Right kidney (tissue), 1 donor: ENCODE results near the gene SLC44A4.

ENCODE experiments used
- DNase-seq: peaks from one replicate; pipeline ENCODE4 v3.0.0-alpha.2; 2016

Gene SLC44A4

DNA sequence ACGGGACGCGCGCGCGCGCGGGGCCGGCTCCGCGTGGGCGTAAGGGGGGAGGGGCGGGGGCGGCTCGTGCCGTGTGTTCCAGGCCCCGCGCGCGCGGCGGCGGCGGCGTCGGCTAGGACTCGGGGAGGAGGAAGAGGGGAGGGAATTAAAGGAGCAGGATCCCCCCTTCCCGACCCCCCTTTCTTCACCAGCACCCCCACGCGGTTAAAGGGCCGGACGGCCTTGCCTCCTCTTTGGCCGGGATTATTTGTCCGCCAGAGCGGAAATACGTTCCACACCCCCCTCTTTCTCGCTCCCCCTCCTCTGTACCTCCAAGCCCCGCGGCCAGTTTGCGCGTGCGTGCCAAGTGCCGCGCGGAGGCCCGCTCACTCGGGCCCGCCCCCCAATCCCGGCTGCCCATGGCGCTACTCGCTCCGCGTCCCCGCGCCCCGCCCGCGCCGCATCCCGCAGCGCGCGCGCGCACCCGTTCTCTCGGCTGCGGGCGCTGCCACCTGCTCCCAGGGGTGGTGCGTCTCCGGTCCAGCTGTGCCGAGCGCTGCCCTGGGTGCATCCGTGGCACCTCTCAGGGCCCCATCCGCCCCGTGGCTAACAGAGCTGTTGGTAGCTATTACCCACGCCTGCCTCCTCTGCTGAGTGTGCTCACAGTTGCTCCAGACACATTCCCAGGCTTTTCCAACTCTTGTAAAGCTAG is 23.3 kb upstream of the SLC44A4 start, which contains the start of gene ZBTB12:
ZBTB12 (minus strand) TSS at position 134 of the 691 bp plus-strand sequence. CDS start 781 bp downstream, outside the sequence.
- DNase-seq: peak; percentile 95

DNA sequence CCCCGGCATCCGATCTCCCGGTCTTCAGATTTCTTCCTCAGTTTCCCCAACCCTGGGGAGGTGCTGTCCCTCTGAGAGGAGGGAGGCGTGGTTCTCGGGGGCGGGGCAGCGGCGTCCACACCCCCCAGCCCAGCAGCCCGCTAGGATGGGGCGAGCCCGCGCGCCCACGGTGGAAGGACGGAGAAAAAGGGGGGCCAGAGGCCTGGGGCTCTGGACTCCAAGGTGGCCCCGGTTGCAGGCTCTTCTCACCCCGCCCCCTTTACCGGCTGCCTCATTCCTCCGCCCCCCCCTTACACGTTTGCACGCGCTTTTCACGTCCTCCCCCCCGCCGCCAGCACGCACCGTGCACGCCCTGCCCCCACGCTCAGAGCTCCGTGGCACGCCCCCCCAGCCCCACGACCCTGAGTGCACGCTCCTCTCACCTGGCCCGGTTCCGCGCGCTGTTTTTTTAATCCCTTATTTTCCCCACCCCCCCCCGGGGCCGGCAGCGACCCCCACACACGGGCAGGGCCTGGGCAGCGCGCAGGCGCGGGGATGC is 22.7 kb upstream of the SLC44A4 start:
- DNase-seq: no peak

DNA sequence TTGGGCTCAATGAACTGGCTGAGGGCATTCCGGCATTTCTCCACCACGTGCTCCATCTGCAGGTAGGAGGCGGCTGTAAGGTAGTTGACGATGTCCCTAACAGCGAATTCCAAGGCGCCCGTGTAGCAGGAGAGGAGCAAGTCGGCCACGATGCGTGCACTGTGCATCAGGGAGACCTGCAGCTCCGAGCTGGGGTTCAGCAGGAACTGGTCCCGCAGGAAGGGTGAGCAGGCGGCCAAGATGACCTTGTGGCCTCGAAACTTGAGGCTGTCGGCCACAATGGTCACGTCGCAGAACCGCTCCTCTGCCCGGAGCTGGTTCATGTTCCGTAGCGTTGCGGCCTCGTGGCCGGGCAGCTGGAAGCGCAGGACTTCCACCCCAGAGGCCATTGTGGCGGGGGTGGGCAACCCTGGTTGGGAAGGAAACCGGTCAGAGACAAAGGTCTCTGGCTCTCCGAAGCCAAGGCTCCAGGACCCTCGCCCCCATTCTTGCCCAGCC is 22.2 kb upstream of the SLC44A4 start:
- peak; percentile 68 for DNase-seq

DNA sequence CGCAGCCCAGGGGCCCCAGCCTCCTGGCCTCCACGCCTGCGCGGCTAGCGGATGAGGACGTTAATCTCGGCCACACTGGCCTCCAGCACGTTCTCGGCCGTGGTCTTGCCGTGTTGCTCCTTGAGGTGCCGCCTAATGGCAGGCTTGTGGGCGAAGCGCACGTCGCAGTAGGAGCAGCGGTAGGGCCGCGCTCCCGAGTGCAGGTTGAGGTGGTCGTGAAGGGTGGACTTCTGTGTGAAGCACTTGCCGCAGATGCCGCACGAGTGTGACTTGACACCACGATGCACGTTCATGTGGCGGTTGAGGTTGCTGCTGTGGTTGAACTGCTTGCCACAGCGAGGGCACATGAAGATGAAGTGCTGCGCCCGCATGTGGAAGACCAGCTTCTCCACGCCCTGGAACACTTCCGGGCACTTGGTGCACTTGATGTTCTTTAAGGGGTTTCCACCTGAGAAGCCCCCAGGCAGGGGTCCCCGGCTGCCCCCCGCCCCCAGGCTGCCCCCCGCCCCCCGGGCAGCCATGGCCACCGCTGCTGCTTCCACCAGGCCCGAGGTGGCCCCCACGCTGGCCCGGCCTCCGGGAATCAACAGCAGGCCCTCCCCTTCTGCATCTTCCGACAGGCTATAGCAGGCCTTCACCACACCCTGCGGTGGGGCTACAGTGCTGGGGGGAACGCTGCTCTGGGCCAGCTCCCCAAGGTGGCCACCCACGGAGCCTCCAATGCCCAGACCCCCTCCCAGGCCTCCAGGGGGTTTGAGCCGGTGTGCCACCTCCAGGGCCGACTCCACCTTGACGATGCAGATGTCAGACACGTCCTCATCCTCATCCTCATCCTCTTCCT is 21.3 kb upstream of the SLC44A4 start:
- DNase-seq: no peak

DNA sequence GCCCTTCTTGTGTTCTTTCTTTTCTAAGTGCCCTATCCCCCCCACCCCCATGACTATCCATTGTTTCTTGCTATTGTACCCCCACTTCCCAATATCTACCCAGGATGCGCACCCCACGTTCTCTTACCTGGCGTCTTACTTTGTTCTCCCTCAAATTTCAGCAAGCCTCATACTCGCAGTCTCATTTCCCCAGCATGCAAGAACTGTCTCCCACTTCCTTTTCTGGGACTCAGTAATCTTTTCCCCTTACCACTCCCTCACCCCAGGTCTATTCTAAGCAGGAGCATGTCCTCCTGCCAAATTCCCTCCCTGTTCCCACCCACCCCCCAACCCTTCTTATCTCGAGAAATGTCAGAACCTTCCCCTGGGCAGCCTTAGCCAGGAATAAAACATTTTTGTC is 20.4 kb upstream of the SLC44A4 start:
- no peak for DNase-seq

DNA sequence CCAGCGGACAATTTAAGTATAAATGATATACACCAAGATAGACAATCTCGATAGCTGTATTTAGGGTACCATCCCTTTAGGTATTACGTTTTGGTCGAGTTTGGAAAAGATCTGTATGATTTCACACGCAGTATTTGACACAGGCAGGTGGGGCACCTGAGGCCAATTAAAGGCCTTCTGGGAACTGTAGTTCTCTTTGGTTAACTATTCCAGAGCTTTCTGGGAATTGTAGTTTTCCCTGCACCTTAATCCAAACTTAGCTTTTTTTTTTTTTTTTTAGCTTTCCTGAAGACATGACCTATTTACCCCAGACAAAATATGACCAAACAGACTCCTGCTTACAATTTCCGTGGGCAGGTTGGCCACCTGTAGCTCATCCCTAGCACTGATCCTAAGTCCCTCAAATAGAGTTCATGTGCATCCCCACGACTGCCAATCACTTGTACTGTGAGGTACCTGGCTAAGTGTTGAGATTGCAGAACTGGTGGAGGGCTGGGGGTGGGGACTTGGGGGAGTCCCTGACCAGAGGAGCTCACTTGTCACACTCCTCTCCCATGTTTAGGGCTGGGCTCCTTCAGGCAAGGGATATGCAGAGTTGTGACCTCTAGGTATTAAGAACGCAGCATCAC is 19.7 kb upstream of the SLC44A4 start:
- no peak for DNase-seq

DNA sequence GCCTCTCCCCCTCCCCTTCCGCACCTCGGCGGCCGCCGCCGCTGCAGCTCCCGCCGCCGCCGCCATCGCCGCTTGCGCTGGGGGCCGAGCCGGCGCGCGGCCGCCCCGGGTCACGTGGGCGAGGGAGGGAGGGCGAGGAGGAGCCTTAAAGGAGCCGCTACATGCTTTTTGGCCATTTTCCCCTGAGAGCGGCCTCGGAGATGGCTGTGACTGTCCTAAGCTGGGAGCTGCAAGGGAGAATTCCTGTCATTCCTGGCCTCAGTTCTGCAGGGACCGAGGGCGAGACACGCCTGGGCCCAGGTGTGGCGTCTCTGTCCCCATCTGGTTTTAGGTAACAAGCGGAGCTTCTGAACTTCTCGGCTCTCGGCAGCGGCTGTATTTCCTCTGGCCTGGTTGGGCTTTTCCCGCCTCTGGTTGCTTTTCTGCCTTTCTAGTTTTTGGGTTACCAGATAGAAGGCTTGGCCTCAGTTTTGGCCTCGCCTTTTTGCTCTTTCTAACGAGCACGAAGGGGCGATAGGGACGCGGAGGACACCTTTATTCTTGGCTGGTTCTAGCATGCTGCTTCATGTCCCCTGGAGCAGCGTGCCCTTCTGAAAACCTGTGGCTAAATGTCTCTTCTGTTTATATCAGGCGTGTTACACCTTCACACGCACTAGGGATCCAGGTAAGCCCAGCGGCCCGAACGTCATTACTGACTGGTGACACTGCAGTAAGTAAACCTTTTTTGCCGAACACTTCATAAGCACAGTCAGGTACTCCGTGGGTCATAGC is 19.0 kb upstream of the SLC44A4 start, which contains the start of gene EHMT2:
EHMT2 (minus strand) TSS at position 87 of the 771 bp plus-strand sequence; CDS start at position 66, 21 bp downstream.
- peak; percentile 81 for DNase-seq

DNA sequence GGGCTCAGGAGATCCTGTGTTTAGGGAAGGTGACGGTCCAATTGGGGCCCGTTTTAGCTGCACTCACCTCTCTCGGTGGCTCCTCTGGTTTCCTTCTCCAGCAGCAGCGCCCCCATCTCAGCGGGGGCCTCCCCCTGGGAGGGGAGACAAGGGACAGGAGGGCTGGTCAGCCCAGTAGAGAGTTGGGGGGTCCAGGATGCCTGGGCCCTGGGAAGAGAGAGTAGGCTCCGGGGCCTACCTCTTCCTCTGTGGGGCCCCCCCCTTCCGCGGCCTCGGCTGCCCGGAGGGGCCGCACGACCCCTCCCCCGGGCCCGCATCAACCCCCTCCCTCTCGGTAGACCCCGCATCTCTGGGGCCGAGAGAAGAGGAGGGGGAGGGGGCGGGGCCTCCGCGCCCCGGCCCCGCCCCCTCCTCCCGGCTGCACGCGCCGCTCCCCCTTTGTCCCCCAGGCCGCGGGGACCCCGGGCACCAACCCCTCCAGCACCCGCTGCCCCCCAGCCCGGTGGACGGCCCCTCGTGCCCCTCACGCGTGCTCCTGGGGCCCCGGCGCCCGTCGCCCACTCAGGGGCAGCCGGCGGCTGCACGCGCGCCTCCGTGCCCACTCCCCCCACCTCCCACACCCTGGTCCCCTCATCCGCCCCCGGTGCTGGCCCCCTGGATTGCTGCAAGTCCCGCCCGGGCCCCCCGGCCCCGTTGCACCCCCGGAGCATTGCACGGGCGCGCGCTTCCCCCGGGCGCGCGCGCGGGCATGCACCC is 18.2 kb upstream of the SLC44A4 start:
- DNase-seq: no peak

DNA sequence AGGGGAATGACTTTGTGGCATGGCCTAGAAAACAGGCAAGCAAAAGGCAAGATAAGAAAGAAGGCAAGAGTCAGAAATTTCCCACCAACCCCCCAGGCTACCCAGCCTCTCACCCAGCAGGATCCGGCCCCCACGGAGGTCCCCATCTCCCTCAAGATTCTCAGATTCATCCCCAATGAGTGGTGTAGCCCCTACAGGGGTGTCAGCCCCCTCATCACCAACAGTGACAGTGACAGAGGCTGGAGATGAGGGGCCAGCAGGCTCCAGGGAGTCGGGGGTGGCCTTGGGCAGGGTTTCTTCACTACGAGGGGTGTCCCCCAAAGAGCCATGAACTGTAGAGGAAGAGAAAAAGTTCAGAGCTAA is 17.7 kb upstream of the SLC44A4 start:
- no peak for DNase-seq

DNA sequence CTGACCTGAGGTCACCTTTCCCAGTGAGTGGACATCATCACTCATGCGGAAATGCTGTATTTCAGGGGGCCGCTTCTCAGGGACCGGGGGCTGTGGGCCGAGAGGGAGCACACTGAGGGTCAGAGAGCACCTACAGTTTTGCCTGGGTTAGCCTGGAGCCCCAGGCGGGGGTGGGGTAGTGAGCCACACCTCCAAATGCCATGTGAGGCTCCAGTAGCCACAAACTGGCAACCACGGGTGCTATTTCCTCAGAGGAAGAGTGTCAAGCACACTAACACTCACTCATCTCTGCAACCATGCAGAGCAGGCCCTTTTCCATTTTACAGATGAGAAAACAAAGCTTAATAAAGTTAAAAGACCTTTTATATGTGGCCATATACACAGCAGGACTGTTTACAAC is 14.0 kb upstream of the SLC44A4 start:
- no peak for DNase-seq

DNA sequence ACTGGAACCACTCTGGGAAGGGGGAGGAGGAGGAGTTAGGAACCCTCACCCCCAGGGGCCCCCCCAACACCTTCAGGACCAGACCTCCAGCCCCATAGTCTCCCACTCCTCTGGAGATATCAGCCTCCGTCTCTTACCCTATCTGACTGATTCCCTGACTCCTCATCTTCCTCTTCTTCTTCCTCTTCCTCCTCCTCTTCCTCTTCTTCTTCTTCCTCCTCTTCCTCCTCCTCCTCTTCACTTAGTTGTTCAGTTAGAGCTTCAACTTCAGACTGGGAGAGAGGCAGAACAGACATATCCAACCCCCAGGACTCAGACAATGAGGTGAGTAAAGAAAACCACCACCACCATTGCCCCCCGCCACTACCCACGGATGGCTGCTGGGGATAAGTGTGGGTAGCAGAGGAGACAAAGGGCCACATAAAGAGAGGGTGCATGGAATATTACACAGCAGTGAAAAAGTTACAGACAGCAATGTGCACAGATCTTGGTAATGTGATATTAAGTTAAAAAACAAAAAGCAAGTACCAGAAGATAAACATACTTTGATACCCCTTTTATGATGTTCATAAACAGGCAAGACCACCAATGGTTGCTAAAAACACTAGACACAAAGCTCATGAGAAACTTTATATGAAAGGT is 10.7 kb upstream of the SLC44A4 start:
- no peak for DNase-seq

DNA sequence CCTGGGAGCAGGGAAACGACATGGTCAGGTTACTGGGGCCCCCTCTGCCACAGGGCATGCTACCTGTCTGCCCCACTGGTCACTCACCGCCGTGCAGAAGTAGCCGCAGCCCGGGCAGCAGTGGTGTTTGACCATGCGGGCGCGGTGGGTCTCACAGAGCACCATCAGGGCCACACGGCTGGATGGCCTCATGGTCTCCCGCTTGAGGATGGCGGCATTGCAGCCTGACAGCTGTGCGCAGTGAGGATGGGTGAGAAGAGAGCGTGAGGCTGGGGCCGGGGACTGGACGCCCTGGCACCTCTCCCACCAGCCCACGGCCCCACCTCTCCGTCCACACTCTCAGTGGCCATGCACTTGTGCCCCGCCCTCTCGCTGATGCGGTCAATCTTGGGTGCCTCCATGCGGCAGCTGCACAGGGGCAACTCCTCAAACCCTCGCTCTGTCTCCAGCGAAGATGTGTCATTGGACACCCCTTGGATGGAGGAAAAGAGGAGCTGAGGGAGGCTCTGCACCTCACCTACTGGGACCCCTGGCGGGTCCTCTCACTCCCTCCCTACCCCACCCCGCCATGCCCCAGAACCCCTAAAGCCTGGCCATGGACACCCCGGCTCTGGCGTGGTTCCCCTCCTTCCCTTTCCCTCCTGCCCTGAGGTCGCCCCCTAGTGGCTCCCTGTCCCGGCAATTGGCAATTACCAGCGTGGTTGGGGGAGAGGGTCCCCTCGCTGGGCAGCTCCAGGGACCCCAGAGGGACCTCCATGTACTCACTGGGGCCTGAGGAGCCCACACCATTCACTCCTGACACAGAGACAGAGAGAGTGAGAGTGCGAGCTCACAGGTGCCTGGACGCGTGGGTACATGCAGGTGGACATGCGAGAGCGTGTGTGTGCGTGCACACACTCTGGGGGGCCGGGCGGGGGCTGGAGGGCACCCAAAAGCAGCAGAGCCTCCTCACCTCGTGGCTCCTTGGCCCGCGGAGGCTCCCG is 9.8 kb upstream of the SLC44A4 start:
- no peak for DNase-seq

DNA sequence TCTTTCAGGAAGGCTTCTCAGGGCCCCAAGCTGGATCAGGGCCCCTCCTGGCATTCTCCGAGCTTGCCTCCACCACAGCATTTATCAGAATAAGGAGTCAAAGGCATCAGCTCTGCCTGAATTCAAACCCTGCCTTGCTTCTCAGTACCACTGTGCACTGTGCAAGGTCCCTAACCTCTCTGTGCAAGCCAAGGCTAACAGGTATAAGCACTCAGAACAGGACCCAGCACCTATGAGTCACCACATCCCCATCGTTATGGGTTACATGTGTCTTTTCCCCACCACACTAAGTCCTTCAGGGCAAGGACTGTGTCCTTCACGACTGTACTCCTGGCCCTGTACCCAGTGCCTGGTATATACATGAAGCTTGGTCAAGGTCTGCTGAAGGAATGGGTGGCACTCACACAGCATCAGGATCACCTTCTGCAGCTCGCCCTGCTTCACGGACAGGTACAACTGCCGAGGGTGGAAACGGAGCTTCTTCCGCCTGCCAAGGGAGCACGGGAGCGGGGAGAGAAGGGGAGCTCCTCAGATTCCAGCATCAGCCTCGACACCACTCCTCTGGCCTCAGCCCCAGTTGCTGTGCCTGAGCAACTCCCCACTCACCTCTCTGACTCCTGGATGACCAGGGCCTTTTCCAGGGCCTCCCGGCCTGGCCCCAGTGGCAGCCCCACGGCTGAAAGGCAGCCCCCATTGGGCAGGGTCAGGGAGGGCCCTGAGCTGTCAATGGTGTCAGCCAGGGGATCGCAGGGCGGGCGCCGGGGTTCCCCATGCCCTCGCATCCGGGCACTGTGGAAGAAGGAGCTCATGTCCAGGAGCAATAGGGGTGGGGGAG is 8.6 kb upstream of the SLC44A4 start:
- DNase-seq: no peak

DNA sequence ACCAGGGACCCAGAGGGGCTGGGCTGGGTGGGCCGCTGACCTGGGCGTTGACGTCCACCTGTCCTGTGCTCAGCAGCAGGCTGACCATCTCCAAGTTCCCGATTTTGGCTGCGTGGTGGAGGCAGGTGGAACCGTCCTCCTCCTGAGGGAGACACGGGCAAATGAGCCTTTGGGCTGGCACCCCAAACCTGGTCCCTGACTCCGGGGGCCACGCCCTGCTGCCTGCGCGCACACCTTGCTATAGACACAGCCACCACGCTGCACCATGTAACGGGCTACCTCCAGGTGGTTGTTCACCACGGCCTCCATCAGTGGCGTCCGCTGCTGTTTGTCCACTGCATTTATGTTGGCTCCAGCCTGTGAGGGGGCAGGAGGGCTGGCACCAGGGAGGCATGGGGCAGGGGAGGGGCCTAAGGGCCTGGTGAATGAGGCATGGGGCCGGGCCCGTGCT is 7.8 kb upstream of the SLC44A4 start:
- DNase-seq: no peak

DNA sequence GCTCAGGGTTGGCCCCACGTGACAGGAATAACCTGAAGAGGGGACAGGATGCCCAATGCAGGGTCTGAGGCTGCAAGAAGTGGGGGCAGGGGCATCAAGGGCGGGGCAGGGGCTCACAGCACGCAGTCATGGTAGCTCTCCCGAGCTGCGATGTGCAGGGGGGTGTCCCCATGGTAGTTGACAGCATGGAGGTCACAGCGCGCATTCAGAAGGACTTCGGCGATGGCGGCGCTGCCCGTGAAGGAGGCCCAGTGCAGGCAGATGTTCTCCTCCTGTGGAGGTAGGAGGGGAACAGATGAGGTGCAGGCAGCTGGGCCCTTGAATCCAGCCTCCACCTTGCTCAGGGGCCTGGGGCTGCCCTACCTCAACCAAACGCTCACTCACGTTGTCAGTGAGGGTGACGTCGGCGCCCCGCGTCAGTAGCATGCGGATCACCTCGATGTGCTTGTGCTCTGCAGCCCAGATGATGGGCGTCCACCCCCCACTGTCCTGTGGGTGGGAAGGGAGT is 5.8 kb upstream of the SLC44A4 start:
- no peak for DNase-seq

DNA sequence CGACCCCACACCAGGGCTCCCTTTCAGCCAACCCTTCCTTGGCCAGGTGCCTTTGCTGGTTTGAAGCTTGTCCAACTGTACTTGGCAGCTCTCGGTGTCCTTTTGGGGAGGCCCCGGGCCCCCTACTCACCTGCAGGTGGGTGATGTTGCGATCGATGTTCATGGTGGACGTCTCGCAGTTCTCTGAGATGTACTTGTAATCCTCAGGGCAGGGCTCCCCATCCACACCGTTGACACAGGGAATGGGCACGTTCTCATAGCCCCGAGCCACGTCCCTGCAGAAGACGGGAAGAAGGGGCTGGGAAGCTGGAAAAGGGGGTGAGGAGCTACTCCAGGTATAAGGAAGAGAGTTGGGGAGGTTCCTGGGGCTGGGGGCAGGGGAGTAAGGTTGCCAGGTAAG is 4.9 kb upstream of the SLC44A4 start:
- DNase-seq: no peak

DNA sequence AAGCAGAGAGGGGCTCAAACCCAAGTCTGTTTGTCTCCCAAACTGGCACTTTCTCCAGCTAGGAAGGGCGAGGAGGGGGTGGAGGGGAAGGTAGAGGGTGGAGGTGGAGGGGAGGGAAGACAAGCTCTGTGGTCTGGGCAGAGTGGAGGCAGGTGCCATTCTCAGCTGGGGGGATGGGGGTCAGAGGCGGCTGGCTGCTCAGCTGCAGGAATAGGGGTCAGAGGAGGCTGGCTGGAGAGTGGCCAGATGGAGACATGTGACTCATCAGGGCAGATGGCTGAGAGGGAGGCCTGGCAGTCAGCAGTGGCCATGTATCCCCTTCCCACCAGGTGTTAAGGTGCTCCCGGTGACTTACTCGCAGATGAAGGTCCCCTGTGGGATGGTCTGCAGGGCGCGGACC is 3.5 kb upstream of the SLC44A4 start:
- no peak for DNase-seq
